HPDE6-E6E7 (cell line): Measurements from ENCODE around the gene CNTN4.

Source experiments
- DNase-seq: peaks from one replicate; pipeline ENCODE4 v3.0.0; 2011; ENCODE audit warnings: missing footprints; ENCODE audit errors: extremely low spot score

CNTN4 gene

GRCh38 chr3:2266606-2267005 lies 167.9 kb downstream of the CNTN4 start:
- no peak for DNase-seq

- no peak for DNase-seq
Measured at GRCh38 chr3:2268779-2269178, 170.1 kb downstream of the CNTN4 start.

- DNase-seq, result no peak
Measured at GRCh38 chr3:2274526-2274925, 175.9 kb downstream of the CNTN4 start.

GRCh38 chr3:2283818-2284217 lies 185.2 kb downstream of the CNTN4 start:
- no peak for DNase-seq

- no peak for DNase-seq
Measured at GRCh38 chr3:2300938-2301337, 202.3 kb downstream of the CNTN4 start.

GRCh38 chr3:2301361-2301760 lies 202.7 kb downstream of the CNTN4 start:
- no peak for DNase-seq

GRCh38 chr3:2303566-2303965 lies 204.9 kb downstream of the CNTN4 start:
- DNase-seq, result no peak

GRCh38 chr3:2311022-2311421 lies 212.4 kb downstream of the CNTN4 start:
- DNase-seq, result no peak

GRCh38 chr3:2317521-2317920 lies 218.9 kb downstream of the CNTN4 start:
- no peak for DNase-seq

GRCh38 chr3:2334921-2335320 lies 236.3 kb downstream of the CNTN4 start:
- no peak for DNase-seq

GRCh38 chr3:2343031-2343682 lies 244.5 kb downstream of the CNTN4 start:
- DNase-seq, result no peak

GRCh38 chr3:2352134-2352762 lies 253.6 kb downstream of the CNTN4 start:
- no peak for DNase-seq

GRCh38 chr3:2354702-2355101 lies 256.0 kb downstream of the CNTN4 start:
- no peak for DNase-seq

GRCh38 chr3:2356298-2356950 lies 257.8 kb downstream of the CNTN4 start:
- no peak for DNase-seq

- DNase-seq, result no peak
Measured at GRCh38 chr3:2360815-2361214, 262.1 kb downstream of the CNTN4 start.

- DNase-seq, result no peak
Measured at GRCh38 chr3:2362122-2362521, 263.5 kb downstream of the CNTN4 start.

GRCh38 chr3:2363854-2364253 lies 265.2 kb downstream of the CNTN4 start:
- no peak for DNase-seq

- DNase-seq, result no peak
Measured at GRCh38 chr3:2370317-2370716, 271.7 kb downstream of the CNTN4 start.

- DNase-seq, result no peak
Measured at GRCh38 chr3:2372306-2372705, 273.6 kb downstream of the CNTN4 start.

- DNase-seq, result no peak
Measured at GRCh38 chr3:2375376-2375775, 276.7 kb downstream of the CNTN4 start.

GRCh38 chr3:2377281-2377680 lies 278.6 kb downstream of the CNTN4 start:
- no peak for DNase-seq

- no peak for DNase-seq
Measured at GRCh38 chr3:2390926-2391532, 292.4 kb downstream of the CNTN4 start.

GRCh38 chr3:2391896-2392295 lies 293.2 kb downstream of the CNTN4 start:
- no peak for DNase-seq
